HG03135 (cell line): Measurements from ENCODE around the gene AATK.

Experiments
- ATAC-seq: cut with Tn5 transposase; IDR thresholded peaks from one replicate; pipeline ENCODE4 v1.9.1; 2021; ENCODE audit warnings: mild to moderate bottlenecking, moderate library complexity; ENCODE audit not compliant: unreplicated experiment

AATK gene

GRCh38 chr17:81097134-81097942 lies 68.7 kb downstream of the AATK start:
- ATAC-seq = no peak

- ATAC-seq = no peak
Measured at GRCh38 chr17:81096741-81097133, 69.3 kb downstream of the AATK start.

- ATAC-seq = no peak
Measured at GRCh38 chr17:81095383-81095762, 70.6 kb downstream of the AATK start.

GRCh38 chr17:81094509-81095382 lies 71.3 kb downstream of the AATK start:
- ATAC-seq = no peak

GRCh38 chr17:81093619-81094508 lies 72.2 kb downstream of the AATK start:
- no peak for ATAC-seq

GRCh38 chr17:81092518-81093095 lies 73.4 kb downstream of the AATK start:
- no peak for ATAC-seq

- ATAC-seq = no peak
Measured at GRCh38 chr17:81091774-81092517, 74.1 kb downstream of the AATK start.

- ATAC-seq = no peak
Measured at GRCh38 chr17:81091154-81091553, 74.9 kb downstream of the AATK start.

GRCh38 chr17:81090361-81091136 lies 75.5 kb downstream of the AATK start:
- no peak for ATAC-seq

- ATAC-seq = no peak
Measured at GRCh38 chr17:81086789-81087551, 79.1 kb downstream of the AATK start.

GRCh38 chr17:81085420-81085911 lies 80.6 kb downstream of the AATK start:
- no peak for ATAC-seq

- ATAC-seq = no peak
Measured at GRCh38 chr17:81084680-81085419, 81.2 kb downstream of the AATK start.

- no peak for ATAC-seq
Measured at GRCh38 chr17:81083125-81083765, 82.8 kb downstream of the AATK start.

GRCh38 chr17:81082177-81083073 lies 83.6 kb downstream of the AATK start:
- no peak for ATAC-seq

GRCh38 chr17:81081222-81082176 lies 84.5 kb downstream of the AATK start:
- no peak for ATAC-seq
